Transverse colon (tissue), 4 donors: ENCODE results near the gene CCNF.

Experiments used
- CTCF ChIP-seq, 5 experiments: fragments of 200-600 bp in 3 of 5; fragments of 450-650 bp in 2 of 5; sonication (generic) in 3 of 5; IDR thresholded peaks; 1 replicate in 2 of 5; 2 replicates in 3 of 5; pipeline ENCODE4 v1.5.1; 2016 to 2017; ENCODE audit warnings: antibody characterized with exemption in 5 of 5, inconsistent platforms in 3 of 5, mild to moderate bottlenecking in 2 of 5, moderate library complexity in 1 of 5
- EP300 ChIP-seq: sonication (generic); formaldehyde crosslinking; IDR thresholded peaks from one replicate; pipeline ENCODE4 v1.6.1; 2017; ENCODE audit warnings: antibody characterized with exemption, low read depth
- POLR2A ChIP-seq: fragments of 450-650 bp; IDR thresholded peaks from one replicate; pipeline ENCODE4 v1.6.1; 2016; ENCODE audit warnings: antibody characterized with exemption, mild to moderate bottlenecking, moderate library complexity
- POLR2AphosphoS5 ChIP-seq, 3 donors: sonication (generic); formaldehyde crosslinking; IDR thresholded peaks; one replicate each; pipeline ENCODE4 v1.6.1; 2016; ENCODE audit warnings: antibody characterized with exemption in 3 of 3

GRCh38 chr16:2505695-2506094, 76.4 kb downstream of the CCNF start:
- TF ChIP-seq CTCF (IDR thresholded peaks at IDR 0.05), result no peak
- TF ChIP-seq POLR2AphosphoS5 (IDR thresholded peaks at IDR 0.05), result no peak
- TF ChIP-seq EP300, result no peak
- no peak for TF ChIP-seq POLR2A
